LNCaP clone FGC (cell line): ENCODE measurements around the gene GEMIN5.
"Not testable (repeated sequence)": the region's sequence is repeated elsewhere in the genome, so short reads cannot be mapped to it uniquely, and the experiment has no call there.

Source experiments
- DNase-seq: peaks from one replicate; pipeline ENCODE4 v3.0.0-alpha.2; 2011; ENCODE audit warnings: low read depth
- H3K4me3 ChIP-seq: 2 replicates; pipeline ENCODE4 v1.5.1; 2011; ENCODE audit warnings: mild to moderate bottlenecking, low read depth, low read length, control low read depth
- TF ChIP-seq, protein P1 (sequence below): IDR thresholded peaks from 2 replicates; pipeline ENCODE4 v1.5.1; 2012; ENCODE audit warnings: mild to moderate bottlenecking; ENCODE audit not compliant: control insufficient read depth, insufficient read depth; ENCODE audit errors: extremely low read depth

GEMIN5 gene, protein sequence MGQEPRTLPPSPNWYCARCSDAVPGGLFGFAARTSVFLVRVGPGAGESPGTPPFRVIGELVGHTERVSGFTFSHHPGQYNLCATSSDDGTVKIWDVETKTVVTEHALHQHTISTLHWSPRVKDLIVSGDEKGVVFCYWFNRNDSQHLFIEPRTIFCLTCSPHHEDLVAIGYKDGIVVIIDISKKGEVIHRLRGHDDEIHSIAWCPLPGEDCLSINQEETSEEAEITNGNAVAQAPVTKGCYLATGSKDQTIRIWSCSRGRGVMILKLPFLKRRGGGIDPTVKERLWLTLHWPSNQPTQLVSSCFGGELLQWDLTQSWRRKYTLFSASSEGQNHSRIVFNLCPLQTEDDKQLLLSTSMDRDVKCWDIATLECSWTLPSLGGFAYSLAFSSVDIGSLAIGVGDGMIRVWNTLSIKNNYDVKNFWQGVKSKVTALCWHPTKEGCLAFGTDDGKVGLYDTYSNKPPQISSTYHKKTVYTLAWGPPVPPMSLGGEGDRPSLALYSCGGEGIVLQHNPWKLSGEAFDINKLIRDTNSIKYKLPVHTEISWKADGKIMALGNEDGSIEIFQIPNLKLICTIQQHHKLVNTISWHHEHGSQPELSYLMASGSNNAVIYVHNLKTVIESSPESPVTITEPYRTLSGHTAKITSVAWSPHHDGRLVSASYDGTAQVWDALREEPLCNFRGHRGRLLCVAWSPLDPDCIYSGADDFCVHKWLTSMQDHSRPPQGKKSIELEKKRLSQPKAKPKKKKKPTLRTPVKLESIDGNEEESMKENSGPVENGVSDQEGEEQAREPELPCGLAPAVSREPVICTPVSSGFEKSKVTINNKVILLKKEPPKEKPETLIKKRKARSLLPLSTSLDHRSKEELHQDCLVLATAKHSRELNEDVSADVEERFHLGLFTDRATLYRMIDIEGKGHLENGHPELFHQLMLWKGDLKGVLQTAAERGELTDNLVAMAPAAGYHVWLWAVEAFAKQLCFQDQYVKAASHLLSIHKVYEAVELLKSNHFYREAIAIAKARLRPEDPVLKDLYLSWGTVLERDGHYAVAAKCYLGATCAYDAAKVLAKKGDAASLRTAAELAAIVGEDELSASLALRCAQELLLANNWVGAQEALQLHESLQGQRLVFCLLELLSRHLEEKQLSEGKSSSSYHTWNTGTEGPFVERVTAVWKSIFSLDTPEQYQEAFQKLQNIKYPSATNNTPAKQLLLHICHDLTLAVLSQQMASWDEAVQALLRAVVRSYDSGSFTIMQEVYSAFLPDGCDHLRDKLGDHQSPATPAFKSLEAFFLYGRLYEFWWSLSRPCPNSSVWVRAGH (N-terminal part only)

DNA sequence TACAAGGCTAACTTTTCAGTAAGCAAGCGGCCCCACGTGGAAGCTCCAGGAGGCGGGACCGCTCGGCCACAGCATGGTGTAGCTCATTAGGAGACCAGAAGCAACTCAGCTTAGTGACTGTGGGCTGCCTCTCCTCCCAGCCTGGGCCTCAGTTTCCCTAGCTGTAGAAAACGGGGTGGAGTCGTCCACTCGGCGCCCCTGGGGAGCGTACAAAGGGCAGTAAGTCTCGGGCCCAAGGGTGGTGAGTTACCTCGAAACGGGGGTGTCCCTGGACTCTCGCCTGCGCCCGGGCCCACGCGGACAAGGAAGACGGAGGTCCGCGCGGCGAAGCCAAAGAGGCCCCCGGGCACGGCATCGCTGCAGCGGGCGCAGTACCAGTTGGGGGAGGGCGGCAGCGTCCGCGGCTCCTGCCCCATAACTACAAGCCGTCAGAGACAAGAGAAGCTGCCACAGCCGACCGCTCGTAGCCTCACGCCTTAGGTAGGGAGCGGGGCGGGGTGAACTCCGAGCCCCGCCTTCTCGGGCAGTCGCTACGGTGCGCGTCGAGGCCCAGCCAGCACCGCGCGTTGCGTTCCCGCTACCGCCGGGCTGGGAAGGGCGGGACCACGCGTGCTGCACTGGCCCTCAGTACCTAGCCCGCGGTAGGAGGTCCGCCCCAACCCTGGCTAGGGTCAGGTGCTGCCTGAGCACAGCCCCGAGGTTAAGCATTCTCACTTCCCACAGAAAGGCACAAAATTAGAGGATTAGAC is at the start of gene GEMIN5:
Gene GEMIN5, minus strand, starts transcription at position 494 of the 749 bp plus-strand sequence. Its CDS starts 78 bp downstream, at position 416.
- TF ChIP-seq, protein P1, sequence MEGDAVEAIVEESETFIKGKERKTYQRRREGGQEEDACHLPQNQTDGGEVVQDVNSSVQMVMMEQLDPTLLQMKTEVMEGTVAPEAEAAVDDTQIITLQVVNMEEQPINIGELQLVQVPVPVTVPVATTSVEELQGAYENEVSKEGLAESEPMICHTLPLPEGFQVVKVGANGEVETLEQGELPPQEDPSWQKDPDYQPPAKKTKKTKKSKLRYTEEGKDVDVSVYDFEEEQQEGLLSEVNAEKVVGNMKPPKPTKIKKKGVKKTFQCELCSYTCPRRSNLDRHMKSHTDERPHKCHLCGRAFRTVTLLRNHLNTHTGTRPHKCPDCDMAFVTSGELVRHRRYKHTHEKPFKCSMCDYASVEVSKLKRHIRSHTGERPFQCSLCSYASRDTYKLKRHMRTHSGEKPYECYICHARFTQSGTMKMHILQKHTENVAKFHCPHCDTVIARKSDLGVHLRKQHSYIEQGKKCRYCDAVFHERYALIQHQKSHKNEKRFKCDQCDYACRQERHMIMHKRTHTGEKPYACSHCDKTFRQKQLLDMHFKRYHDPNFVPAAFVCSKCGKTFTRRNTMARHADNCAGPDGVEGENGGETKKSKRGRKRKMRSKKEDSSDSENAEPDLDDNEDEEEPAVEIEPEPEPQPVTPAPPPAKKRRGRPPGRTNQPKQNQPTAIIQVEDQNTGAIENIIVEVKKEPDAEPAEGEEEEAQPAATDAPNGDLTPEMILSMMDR = no peak
- peak; percentile 69 for DNase-seq
- H3K4me3 ChIP-seq = peak within 1 kb of the TSS; percentile 98

DNA sequence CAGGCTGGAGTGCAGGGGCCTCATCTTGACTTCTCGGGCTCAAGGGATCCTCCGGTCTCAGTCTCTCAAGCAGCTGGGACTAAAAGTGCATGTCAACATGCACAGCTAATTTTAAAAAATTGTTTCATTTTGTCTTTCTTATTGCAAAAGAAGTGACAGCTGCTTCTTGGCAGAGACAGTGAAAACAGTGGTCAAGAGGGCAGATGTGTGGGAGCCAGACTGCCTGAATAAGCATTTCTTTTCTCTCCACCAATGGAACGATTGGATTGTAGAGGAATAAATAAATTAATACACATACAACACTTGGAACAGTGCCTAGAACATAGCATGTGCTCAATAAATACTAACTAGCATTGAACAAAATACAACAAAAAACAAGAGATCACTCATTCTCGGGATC is 48.1 kb upstream of the GEMIN5 start:
- TF ChIP-seq, protein P1 = no peak
- H3K4me3 ChIP-seq = no peak overlapping the region
- DNase-seq = no peak

DNA sequence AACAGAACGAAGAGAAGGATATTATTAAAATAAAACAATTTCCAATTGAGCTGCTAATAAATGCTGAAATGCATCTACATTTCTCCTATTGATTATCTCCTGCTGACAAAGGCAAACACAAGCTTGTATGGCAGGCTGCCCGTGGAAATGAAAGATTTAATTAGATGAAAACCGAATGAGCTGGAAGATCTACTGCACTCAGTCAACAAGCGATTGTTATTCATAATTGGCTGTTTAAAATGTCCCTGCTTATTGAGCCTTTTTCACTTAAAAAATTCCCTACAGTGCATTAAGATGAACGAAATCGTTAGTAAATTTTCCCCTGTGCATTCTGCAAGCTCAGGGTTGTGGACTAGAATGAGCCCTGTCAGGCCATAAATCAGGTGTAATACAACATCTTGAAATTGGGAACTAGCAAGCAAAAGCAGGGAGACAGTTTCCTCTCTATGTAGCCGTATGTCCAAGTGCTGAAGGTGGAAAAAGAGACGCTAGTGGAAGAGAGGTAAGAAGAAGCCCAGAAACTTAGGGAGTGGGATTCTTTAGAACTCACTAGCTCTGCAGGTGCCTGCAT is 47.0 kb upstream of the GEMIN5 start:
- TF ChIP-seq, protein P1 = no peak
- no peak overlapping the region for H3K4me3 ChIP-seq
- no peak for DNase-seq

DNA sequence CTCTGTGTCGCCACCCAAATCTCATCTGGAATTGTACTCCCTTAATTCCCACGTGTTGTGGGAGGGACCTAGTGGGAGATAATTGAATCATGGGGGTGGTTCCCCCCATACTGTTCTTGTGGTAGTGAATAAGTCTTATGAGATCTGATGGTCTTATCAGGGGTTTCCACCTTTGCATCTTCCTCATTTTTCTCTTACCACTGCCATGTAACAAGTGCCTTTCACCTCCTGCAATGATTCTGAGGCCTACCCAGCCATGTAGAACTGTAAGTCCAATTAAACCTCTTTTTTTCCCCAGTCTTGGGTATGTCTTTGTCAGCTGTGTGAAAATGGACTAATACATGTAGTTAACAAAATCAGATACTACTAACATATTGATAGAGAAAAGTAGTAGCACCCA is 40.3 kb upstream of the GEMIN5 start:
- not testable (repeated sequence) for DNase-seq, H3K4me3 ChIP-seq

DNA sequence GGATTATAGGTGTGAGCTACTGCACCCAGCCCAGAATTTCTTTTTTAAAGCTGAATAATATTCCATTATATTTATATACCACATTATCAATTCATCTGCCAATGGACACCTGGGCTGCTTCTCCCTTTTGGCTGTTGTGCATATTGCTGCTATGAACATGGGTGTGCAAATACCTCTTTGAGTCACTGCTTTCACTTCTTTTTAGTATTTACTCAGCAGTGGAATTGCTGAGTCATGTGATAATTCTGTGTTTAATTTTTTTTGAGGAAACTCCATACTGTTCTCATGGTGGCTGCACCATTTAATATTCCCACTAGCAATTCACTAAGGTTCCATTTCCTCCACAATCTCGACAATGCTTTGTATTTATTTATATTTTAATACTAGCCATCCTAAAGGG is 39.4 kb upstream of the GEMIN5 start:
- TF ChIP-seq, protein P1 = no peak
- no peak for DNase-seq

DNA sequence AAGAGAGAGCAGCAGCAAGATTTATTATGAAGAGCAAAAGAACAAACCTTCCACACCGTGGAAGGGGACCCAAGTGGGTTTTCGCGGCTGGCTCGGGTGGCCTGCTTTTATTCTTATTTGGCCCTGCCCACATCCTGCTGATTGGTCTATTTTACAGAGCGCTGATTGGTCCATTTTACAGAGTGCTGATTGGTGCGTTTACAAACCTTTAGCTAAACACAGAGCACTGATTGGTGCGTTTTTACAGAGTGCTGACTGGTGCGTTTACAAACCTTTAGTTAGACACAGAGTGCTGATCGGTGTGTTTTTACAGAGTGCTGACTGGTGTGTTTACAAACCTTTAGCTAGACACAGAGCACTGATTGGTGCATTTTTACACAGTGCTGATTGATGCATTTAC is 38.1 kb upstream of the GEMIN5 start:
- H3K4me3 ChIP-seq, DNase-seq: not testable (repeated sequence)

More for the DNA sequence above, 39.4 kb upstream of the GEMIN5 start:
- no peak overlapping the region for H3K4me3 ChIP-seq

DNA sequence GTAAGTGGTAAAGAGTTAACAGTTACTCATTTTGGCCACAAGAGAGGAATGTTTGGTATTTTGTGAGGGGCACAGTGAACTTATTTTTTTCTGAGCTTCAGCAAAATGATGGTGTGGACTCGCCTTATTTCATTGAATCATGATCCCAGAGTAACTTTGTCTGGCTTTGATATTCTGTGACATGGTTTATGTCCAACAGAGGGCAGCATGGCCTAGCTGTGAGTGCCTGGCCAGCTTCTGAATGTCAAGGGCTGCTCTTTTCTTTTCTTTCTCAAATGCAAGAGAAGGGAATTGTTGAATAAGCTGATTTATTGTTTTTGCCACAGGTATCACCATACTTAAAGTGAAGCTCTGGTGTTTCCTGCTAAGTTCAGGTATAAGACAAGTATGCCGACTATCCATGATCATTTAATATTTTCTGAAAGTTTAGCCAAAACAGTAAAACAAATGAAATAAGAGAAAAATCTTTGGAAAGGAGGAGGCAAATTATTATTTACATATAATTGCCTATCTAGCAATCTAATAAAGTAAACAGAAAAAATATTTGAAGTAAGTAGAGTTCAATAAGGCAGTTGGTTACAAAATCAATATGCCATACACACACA is 34.6 kb upstream of the GEMIN5 start:
- DNase-seq = no peak
- H3K4me3 ChIP-seq = no peak overlapping the region

More for the DNA sequence above, 34.6 kb upstream of the GEMIN5 start:
- TF ChIP-seq, protein P1 = peak; percentile 82
